ENCODE results near the gene GPC4. TPM values are rescaled to one million over a fixed set of nuclear protein-coding genes. Genes with fewer than 3 reads are reported as not detected.

The GPC4 gene
- total RNA-seq, 1 donor from 2014 or later, result 49.1 TPM

DNA sequence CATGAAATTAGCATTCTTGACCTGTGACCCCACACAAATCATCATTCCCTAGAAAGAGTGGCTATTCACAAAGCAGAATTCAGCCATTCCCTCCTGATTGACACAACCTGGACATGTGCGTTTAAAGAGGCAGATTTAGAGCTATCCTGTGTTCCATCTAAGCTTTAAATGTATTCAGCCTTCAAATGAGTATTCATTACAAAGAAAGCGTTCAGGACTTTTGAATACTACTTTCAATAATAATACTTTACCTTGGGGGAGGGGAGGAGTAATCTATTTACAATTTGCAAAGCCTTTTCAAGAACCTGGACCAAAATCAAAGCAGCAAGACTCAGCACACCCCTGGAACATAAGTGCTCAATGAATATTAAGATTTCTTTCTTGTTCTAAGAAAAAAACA lies 22.5 kb upstream of the GPC4 start:
- Histone ChIP-seq H3K27me3 (ENCODE audit: control insufficient read depth in 3 of 3, insufficient read depth in 3 of 3, low read length in 3 of 3) (peaks cover 0 to 6% (median 0%) of the 10 kb centered on the region in 3 donors), H3K4me1 (ENCODE audit: control insufficient read depth in 3 of 3, insufficient read depth in 3 of 3, low read length in 3 of 3) (no peaks in the 10 kb centered on the region), H3K4me3 (ENCODE audit: low read length in 3 of 3) (no peak overlapping the region), H3K9me3 (ENCODE audit: control insufficient read depth in 3 of 3, low read length in 3 of 3) (no peaks in the 10 kb centered on the region), H3K27ac (ENCODE audit: low read depth, low read length) (no peak overlapping the region), H3K9ac (ENCODE audit: low read depth in 1 of 3, low read length in 3 of 3) (no peak overlapping the region), H3K36me3 (ENCODE audit: control insufficient read depth in 3 of 3, insufficient read depth in 3 of 3, low read length in 3 of 3) (no peaks in the 10 kb centered on the region)

DNA sequence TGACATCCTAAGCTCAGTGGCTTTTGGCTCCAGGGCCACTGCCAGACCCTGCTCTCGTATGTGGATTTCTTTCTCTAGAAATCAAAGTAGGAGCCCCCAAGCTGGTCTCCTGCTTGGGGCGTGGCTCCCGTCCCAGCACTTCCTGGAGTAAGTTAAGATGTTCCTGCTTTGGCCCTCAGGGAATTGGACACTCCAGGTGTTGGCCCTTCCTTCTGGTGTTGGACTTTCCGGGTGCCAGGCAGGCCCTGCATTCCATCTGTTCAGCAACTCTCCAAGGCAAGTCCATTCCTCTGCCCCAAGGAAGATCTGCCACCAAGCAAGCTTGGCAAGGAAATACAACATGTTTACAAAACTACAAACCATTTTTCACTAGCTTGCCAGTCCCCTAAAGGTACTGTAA lies 22.1 kb upstream of the GPC4 start:
- no peaks in the 10 kb centered on the region for H3K4me1 ChIP-seq (ENCODE audit: control insufficient read depth in 3 of 3, insufficient read depth in 3 of 3, low read length in 3 of 3)
- no peak overlapping the region for H3K4me3 ChIP-seq (ENCODE audit: low read length in 3 of 3)
- H3K27ac ChIP-seq (ENCODE audit: low read depth, low read length), result no peak overlapping the region
- peaks cover 0 to 6% (median 0%) of the 10 kb centered on the region in 3 donors for H3K27me3 ChIP-seq (ENCODE audit: control insufficient read depth in 3 of 3, insufficient read depth in 3 of 3, low read length in 3 of 3)
- H3K9me3 ChIP-seq (ENCODE audit: control insufficient read depth in 3 of 3, low read length in 3 of 3), result no peaks in the 10 kb centered on the region
- H3K36me3 ChIP-seq (ENCODE audit: control insufficient read depth in 3 of 3, insufficient read depth in 3 of 3, low read length in 3 of 3), result no peaks in the 10 kb centered on the region
- no peak overlapping the region for H3K9ac ChIP-seq (ENCODE audit: low read depth in 1 of 3, low read length in 3 of 3)

DNA sequence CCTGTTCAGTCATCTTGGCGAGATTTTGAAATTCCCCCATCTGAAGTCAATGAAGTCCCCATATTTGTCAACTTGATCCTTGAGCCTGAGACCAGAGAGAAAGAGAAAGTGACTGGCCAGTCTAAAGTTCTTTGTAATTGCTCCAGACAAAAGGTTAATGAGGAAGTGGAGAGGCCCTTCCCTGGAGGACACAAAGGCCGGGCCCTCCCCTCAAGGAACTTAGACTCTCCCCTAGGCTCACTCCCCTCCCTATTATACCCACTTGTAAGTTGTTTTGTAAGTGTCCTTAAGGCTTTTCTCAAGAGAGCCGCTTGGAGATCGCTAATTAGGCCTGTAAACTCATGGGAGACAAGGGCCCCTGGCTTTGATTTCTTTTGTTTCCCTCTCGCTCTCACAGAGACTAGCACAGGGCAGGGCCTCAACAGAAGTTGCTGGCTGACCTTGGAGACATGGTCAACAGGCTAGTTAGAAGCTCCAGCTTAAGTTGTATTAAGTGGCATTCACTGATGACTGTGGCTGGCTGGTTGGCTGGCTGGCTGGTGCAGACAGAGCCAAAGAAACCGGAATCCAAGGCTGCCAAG lies 20.3 kb upstream of the GPC4 start:
- no peaks in the 10 kb centered on the region for H3K27me3 ChIP-seq (ENCODE audit: control insufficient read depth in 3 of 3, insufficient read depth in 3 of 3, low read length in 3 of 3)
- no peaks in the 10 kb centered on the region for H3K36me3 ChIP-seq (ENCODE audit: control insufficient read depth in 3 of 3, insufficient read depth in 3 of 3, low read length in 3 of 3)
- H3K9ac ChIP-seq (ENCODE audit: low read depth in 1 of 3, low read length in 3 of 3), result no peak overlapping the region
- H3K9me3 ChIP-seq (ENCODE audit: control insufficient read depth in 3 of 3, low read length in 3 of 3), result peaks cover 0 to 2% (median 0%) of the 10 kb centered on the region in 3 donors
- no peak overlapping the region for H3K27ac ChIP-seq (ENCODE audit: low read depth, low read length)
- no peaks in the 10 kb centered on the region for H3K4me1 ChIP-seq (ENCODE audit: control insufficient read depth in 3 of 3, insufficient read depth in 3 of 3, low read length in 3 of 3)
- no peak overlapping the region for H3K4me3 ChIP-seq (ENCODE audit: low read length in 3 of 3)

DNA sequence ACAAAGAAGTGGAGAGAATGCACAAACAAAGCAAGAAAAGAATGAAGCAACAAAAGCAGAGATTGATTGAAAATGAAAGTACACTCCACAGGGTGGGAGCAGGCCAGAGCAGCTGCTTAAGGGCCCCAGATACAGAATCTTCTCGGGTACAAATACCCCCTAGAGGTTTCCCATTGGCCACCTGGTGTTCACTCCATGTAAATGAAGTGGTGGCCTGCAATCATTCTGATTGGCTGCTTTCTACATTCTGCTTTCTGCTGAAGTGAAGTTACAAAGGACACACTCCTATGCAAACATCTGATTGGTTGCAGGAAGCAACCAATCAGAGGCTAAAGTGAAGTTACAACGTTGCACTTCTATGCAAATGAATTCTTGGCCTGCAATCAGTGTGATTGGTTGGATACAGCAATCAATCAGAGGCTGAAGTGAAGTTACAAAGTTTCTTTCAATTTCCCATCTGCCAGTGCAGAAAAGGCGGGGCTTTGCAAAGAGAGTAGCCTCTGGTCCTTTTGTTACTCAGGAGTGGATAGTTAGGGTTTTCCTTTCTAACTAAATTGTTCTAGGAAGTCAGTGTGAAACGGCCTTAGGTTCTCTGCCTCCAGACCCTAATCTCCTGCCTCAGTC lies 19.0 kb upstream of the GPC4 start:
- H3K4me3 ChIP-seq (ENCODE audit: low read length in 3 of 3), result no peak overlapping the region
- no peak overlapping the region for H3K27ac ChIP-seq (ENCODE audit: low read depth, low read length)
- peaks cover 0 to 2% (median 0%) of the 10 kb centered on the region in 3 donors for H3K9me3 ChIP-seq (ENCODE audit: control insufficient read depth in 3 of 3, low read length in 3 of 3)
- H3K9ac ChIP-seq (ENCODE audit: low read depth in 1 of 3, low read length in 3 of 3), result no peak overlapping the region
- no peaks in the 10 kb centered on the region for H3K4me1 ChIP-seq (ENCODE audit: control insufficient read depth in 3 of 3, insufficient read depth in 3 of 3, low read length in 3 of 3)
- no peaks in the 10 kb centered on the region for H3K27me3 ChIP-seq (ENCODE audit: control insufficient read depth in 3 of 3, insufficient read depth in 3 of 3, low read length in 3 of 3)
- no peaks in the 10 kb centered on the region for H3K36me3 ChIP-seq (ENCODE audit: control insufficient read depth in 3 of 3, insufficient read depth in 3 of 3, low read length in 3 of 3)

DNA sequence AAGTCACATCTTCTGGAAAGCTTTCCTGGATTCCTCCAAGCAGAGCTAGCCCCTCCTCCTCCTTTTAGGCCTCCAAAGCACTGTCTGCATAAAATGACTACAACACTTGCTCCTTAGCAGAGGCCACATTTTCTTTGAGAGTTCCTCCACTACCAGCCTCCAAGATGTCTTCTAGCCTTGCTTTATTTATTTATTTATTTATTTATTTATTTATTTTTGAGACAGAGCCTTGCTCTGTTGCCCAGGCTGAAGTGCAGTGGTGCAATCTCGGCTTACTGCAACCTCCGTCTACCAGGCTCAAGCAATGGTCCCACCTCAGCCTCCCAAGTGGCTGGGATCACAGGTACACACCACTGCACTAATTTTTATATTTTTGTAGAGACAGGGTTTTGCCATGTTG lies 4.6 kb upstream of the GPC4 start:
- no peaks in the 10 kb centered on the region for H3K9me3 ChIP-seq (ENCODE audit: control insufficient read depth in 3 of 3, low read length in 3 of 3)
- no peaks in the 10 kb centered on the region for H3K36me3 ChIP-seq (ENCODE audit: control insufficient read depth in 3 of 3, insufficient read depth in 3 of 3, low read length in 3 of 3)
- no peak overlapping the region for H3K9ac ChIP-seq (ENCODE audit: low read depth in 1 of 3, low read length in 3 of 3)
- H3K27ac ChIP-seq (ENCODE audit: low read depth, low read length), result no peak overlapping the region
- H3K4me1 ChIP-seq (ENCODE audit: control insufficient read depth in 3 of 3, insufficient read depth in 3 of 3, low read length in 3 of 3), result peaks cover 0 to 3% (median 0%) of the 10 kb centered on the region in 3 donors
- H3K4me3 ChIP-seq (ENCODE audit: low read length in 3 of 3), result no peak overlapping the region
- peaks cover 0 to 2% (median 0%) of the 10 kb centered on the region in 3 donors for H3K27me3 ChIP-seq (ENCODE audit: control insufficient read depth in 3 of 3, insufficient read depth in 3 of 3, low read length in 3 of 3)

DNA sequence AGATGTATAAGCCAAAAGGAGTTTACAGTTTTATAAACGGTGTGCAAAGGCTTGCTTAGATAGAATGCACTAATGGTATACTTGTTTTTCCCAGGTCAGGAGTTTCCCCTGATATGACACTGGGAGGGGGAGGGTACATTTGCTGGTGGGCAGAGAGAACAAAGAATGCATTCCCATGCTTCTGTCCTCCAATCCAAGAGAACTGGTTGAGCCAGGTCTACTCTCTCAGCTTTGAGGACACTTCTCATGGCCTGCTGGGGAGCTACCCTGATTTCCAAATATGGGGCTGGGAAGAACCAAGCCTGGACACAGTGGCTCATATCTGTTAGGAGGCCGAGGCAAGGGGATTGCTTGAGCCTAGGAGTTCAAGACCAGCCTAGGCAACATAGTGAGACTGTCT lies 3.3 kb upstream of the GPC4 start:
- Histone ChIP-seq H3K4me3 (ENCODE audit: low read length in 3 of 3) (no peak overlapping the region), H3K36me3 (ENCODE audit: control insufficient read depth in 3 of 3, insufficient read depth in 3 of 3, low read length in 3 of 3) (no peaks in the 10 kb centered on the region), H3K27ac (ENCODE audit: low read depth, low read length) (no peak overlapping the region), H3K27me3 (ENCODE audit: control insufficient read depth in 3 of 3, insufficient read depth in 3 of 3, low read length in 3 of 3) (peaks cover 0 to 2% (median 0%) of the 10 kb centered on the region in 3 donors), H3K9me3 (ENCODE audit: control insufficient read depth in 3 of 3, low read length in 3 of 3) (no peaks in the 10 kb centered on the region), H3K9ac (ENCODE audit: low read depth in 1 of 3, low read length in 3 of 3) (no peak overlapping the region), H3K4me1 (ENCODE audit: control insufficient read depth in 3 of 3, insufficient read depth in 3 of 3, low read length in 3 of 3) (peaks cover 0 to 3% (median 3%) of the 10 kb centered on the region in 3 donors)

DNA sequence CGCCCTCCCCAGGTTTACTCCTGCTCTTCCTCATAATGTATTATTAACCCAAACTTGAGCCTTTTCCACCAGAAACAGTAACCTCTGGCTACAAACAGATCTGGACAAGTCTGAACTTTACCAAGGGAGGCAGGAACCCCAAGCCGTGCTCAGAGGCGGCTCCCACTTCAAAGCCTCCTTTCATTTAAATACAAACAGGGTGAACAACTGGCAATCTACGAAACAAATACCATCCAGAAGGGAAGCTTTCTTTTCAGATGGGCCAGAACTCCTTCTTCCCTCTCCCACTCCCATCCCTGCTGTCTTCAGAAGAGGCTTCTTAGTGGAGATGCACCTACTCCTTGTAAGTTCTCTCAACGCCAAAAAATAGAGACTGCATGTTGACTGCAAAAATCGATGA lies 2.1 kb upstream of the GPC4 start:
- H3K4me3 ChIP-seq (ENCODE audit: low read length in 3 of 3), result no peak overlapping the region
- no peaks in the 10 kb centered on the region for H3K36me3 ChIP-seq (ENCODE audit: control insufficient read depth in 3 of 3, insufficient read depth in 3 of 3, low read length in 3 of 3)
- H3K27me3 ChIP-seq (ENCODE audit: control insufficient read depth in 3 of 3, insufficient read depth in 3 of 3, low read length in 3 of 3), result peaks cover 0 to 2% (median 0%) of the 10 kb centered on the region in 3 donors
- no peak overlapping the region for H3K9ac ChIP-seq (ENCODE audit: low read depth in 1 of 3, low read length in 3 of 3)
- H3K4me1 ChIP-seq (ENCODE audit: control insufficient read depth in 3 of 3, insufficient read depth in 3 of 3, low read length in 3 of 3), result peaks cover 6 to 9% (median 6%) of the 10 kb centered on the region in 3 donors
- H3K27ac ChIP-seq (ENCODE audit: low read depth, low read length), result no peak overlapping the region
- H3K9me3 ChIP-seq (ENCODE audit: control insufficient read depth in 3 of 3, low read length in 3 of 3), result no peaks in the 10 kb centered on the region

DNA sequence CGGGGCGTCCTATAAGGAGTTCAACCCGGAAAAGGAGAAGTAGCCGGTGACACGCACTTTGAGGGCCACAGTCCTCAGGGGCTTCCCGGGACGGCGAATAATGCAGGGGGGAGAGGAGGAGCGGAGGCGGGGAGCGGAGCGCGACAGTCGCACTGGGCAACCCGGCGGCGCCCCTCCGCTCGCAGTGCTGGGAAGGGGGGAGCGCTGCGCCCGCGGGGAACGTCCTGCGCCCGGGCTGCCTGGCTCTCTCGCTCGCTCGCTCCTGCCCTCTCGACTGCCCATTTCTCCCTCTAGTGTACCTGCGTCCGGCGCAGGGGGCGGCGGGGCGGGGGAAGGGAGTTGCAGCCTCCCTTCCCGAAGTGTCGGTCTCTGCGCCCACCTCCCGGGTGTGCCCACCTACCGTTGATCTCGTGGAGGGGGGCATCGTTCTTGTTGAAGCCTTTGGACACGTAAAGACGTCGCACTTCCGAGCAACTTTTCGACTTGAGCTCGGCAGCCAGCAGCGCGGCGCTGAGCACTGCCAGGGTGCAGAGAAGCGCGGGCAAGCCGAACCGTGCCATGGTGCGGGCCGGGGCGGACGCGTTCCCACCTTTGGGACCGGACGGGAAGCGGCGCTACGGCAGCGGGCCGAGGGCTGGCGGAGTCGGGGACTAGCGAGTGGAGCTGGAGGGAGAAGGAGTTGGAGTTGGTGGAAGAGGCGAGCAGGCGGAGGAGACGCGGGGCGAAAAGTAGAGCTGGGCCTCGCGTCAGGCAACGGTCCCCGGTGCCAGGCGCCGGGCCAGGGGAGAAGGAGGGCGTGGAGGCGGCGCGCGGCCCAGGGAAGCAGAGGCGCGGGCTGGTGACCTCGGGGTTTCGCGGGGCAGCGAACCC lies 648 bp downstream of the GPC4 start:
- Histone ChIP-seq H3K4me1 (ENCODE audit: control insufficient read depth in 3 of 3, insufficient read depth in 3 of 3, low read length in 3 of 3) (peaks cover 8 to 14% (median 12%) of the 10 kb centered on the region in 3 donors), H3K27ac (ENCODE audit: low read depth, low read length) (peak overlapping the region; percentile 80), H3K36me3 (ENCODE audit: control insufficient read depth in 3 of 3, insufficient read depth in 3 of 3, low read length in 3 of 3) (no peaks in the 10 kb centered on the region), H3K4me3 (ENCODE audit: low read length in 3 of 3) (peak overlapping the region; percentile 73 to 80 (median 75)), H3K9me3 (ENCODE audit: control insufficient read depth in 3 of 3, low read length in 3 of 3) (no peaks in the 10 kb centered on the region), H3K9ac (ENCODE audit: low read depth in 1 of 3, low read length in 3 of 3) (peak overlapping the region; percentile 74 to 83 (median 77)), H3K27me3 (ENCODE audit: control insufficient read depth in 3 of 3, insufficient read depth in 3 of 3, low read length in 3 of 3) (peaks cover 0 to 2% (median 0%) of the 10 kb centered on the region in 3 donors)

DNA sequence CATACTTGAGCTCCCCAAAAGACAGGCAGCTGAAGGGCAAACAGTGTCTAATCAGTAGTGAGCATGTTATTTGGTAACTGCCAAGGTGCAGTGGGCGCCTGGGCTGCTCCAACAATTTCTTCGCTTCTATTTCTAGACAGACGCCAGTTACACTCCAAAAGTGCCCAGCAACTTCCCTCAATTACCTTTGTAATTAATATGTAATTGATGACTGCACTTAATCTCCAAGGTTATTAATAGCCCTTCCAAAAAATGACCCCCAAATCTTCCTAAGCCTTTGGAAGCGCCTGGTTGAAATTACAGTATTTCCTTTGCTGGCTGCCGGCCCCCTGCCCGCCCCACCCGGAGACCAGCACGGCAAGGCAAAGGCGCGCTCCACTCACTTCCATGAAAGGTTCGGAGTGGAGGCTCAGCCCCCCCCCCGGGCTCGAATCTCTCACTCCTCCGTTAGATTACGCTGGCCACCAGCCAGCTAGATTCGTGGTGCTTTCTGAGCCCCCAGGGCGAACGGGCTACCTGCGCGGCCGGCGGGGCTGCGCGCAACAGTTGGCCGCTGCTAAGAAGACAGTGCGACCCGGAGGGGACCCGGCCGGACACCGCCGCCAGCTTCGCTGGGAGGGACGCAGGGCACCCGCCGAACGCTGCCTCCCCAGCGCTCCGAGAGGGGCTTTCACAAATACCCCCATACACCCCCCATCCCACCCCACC lies 1.9 kb downstream of the GPC4 start:
- H3K9me3 ChIP-seq (ENCODE audit: control insufficient read depth in 3 of 3, low read length in 3 of 3), result no peaks in the 10 kb centered on the region
- peak overlapping the region; percentile 73 to 80 (median 75) for H3K4me3 ChIP-seq (ENCODE audit: low read length in 3 of 3)
- peaks cover 8 to 14% (median 13%) of the 10 kb centered on the region in 3 donors for H3K4me1 ChIP-seq (ENCODE audit: control insufficient read depth in 3 of 3, insufficient read depth in 3 of 3, low read length in 3 of 3)
- peak overlapping the region; percentile 57 to 83 (median 77) for H3K9ac ChIP-seq (ENCODE audit: low read depth in 1 of 3, low read length in 3 of 3)
- H3K27ac ChIP-seq (ENCODE audit: low read depth, low read length), result peak overlapping the region; percentile 51
- H3K36me3 ChIP-seq (ENCODE audit: control insufficient read depth in 3 of 3, insufficient read depth in 3 of 3, low read length in 3 of 3), result no peaks in the 10 kb centered on the region
- peaks cover 0 to 2% (median 0%) of the 10 kb centered on the region in 3 donors for H3K27me3 ChIP-seq (ENCODE audit: control insufficient read depth in 3 of 3, insufficient read depth in 3 of 3, low read length in 3 of 3)

Data from skeletal muscle tissue (tissue), 4 donors.